ENCODE data around the gene CD28.
"Not testable (repeated sequence)": the region's sequence is repeated elsewhere in the genome, so short reads cannot be mapped to it uniquely, and the experiment has no call there.

CD28 gene

DNA sequence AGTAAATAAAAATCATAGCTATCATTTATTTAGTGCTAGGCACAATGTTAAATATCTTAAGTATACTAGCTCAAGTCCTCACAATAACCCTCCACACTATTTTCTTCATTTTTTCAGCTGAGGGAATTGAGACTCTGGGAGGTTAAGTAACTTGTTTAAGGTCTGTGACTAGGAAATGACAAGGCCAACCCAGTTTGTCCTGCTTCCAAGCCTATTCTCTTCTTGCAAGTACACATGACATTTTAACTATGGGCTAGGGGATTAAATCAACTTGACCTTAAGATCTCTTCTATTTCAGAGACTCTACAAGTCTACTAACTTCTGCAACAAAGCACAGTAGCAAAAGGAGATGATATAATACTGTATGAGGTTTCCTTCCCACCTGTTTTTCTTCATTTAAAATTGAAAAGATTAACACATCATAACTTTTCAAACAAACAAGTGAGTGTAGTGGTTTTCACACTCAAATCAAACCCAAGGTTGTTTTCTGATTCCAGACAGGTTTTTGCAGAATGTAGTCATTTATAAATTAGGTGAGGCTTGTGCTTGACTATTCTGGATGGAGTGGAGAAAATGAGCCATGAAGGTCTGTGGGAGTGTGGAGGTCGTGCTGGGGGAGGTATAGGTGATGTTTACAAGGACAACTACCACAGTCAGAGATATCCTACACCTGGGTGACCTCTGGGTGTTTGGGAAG, 57.0 kb downstream of the CD28 start:
- no peak for DNase-seq (ENCODE audit: low read depth)
- TF ChIP-seq, protein P1, sequence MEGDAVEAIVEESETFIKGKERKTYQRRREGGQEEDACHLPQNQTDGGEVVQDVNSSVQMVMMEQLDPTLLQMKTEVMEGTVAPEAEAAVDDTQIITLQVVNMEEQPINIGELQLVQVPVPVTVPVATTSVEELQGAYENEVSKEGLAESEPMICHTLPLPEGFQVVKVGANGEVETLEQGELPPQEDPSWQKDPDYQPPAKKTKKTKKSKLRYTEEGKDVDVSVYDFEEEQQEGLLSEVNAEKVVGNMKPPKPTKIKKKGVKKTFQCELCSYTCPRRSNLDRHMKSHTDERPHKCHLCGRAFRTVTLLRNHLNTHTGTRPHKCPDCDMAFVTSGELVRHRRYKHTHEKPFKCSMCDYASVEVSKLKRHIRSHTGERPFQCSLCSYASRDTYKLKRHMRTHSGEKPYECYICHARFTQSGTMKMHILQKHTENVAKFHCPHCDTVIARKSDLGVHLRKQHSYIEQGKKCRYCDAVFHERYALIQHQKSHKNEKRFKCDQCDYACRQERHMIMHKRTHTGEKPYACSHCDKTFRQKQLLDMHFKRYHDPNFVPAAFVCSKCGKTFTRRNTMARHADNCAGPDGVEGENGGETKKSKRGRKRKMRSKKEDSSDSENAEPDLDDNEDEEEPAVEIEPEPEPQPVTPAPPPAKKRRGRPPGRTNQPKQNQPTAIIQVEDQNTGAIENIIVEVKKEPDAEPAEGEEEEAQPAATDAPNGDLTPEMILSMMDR (conservative IDR thresholded peaks at IDR 0.05; ENCODE audit: low read depth, low read length): no peak
- H3K4me3 ChIP-seq (ENCODE audit: low read length): no peak overlapping the region

DNA sequence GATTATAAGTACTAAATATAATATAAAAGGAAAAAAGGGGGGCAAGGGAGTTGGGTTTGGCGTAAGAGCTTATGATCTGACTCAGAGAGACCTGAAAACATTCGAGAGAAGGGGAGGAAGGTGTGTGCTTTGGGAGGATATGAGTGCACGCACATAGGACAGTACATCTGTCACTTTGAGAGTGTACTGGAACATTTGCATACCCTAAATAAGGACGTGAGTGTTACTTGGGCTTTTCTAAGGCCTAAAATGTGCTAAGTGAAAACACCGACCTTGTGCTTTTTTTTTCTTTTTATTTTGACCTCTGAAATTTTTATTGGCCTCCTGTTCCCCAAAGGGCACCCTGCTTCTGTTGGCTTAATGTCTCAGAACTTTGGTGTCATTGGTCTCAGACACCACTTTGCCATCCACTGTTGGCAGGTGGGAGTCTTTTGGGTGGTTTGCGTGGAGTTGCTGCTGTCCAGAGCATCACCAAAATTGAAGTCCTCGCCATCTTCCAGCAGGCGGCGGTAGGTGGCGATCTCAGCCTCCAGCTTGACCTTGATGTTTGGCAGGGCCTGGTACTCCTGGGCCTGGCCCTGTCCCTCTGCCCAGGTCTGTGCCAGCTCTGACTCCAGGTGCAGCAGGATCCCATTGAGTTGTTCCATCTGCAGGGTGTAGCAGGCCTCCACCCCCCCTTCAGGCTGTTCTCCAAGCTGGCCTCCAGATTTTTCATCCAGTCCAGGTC, 57.7 kb downstream of the CD28 start:
- no peak for DNase-seq (ENCODE audit: low read depth)
- TF ChIP-seq, protein P1 (conservative IDR thresholded peaks at IDR 0.05; ENCODE audit: low read depth, low read length): no peak
- H3K4me3 ChIP-seq (ENCODE audit: low read length): no peak overlapping the region

DNA sequence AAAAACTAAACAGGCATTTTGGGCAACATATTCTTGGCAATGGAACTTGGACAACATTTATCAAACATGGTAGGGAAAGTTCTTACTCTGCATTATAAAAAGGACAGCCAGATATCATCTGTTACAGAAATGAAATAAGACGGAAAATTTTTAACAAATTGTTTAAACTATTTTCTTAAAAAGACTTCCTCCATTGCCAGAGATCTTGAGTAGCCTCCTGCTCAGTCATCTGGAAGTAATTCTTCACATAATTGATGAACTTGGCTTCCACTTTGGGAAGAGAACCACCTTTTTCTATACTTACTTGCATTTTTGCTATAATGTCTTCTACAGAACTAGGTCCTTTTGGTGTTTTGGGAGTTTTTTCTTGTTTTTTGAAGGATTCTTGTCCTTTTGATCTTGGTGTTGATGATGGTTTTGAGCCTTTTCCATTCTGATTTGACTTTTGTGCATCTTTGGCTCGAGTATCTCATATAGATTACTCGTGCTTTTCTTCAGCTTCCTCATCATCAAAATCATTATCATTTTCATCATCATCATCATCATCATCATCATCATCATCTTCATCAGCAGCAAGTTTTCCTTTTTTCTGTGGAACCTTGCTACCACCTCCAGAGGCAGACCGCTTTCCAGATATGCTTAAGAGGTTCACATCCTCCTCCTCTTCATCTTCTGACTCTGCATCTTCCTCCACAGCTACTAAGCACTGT, 66.2 kb downstream of the CD28 start:
- no peak for DNase-seq (ENCODE audit: low read depth)
- TF ChIP-seq, protein P1 (conservative IDR thresholded peaks at IDR 0.05; ENCODE audit: low read depth, low read length): no peak

DNA sequence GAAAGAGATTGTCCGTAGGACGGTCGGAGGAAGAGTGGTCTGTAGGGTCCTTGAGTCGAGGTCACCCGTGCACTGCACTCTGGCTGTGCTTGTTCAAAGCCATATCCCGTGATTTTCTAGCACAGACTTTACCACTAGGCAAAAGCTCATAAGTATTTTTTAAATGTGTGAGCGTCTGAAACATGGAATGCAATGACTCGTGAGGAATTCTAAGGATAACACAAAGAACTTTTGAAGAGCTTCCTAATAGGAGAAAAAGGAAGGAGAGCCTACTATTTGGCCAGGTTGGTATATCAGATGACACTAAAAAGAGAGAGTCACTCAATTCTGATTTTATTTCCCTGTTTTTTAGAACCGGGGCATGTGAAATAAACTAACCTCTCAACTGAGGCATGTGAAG, 68.3 kb downstream of the CD28 start:
- no peak for DNase-seq (ENCODE audit: low read depth)
- TF ChIP-seq, protein P1 (conservative IDR thresholded peaks at IDR 0.05; ENCODE audit: low read depth, low read length): no peak
- no peak overlapping the region for H3K4me3 ChIP-seq (ENCODE audit: low read length)

More for the DNA sequence above, 66.2 kb downstream of the CD28 start:
- H3K4me3 ChIP-seq (ENCODE audit: low read length): no peak overlapping the region

DNA sequence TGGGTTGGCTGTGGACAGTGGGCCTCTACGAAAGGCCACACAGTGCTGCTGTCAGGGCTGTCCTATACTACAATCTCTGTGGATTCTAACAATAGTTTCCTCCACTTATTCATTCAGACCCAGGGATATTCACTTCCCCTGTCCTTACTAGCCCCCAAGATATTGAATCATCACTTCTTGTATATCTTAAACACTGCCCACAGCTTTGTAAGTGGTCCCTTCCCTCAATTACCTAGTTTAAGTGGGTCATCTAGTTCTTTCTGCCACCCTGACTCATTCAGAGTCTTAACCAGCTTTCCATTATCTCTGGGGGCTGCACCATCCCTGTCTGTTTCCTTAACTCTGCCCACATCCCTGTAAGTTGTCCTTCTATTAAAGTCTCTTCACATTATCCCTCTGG, 69.2 kb downstream of the CD28 start:
- DNase-seq (ENCODE audit: low read depth): no peak
- TF ChIP-seq, protein P1 (conservative IDR thresholded peaks at IDR 0.05; ENCODE audit: low read depth, low read length): no peak
- H3K4me3 ChIP-seq (ENCODE audit: low read length): no peak overlapping the region

DNA sequence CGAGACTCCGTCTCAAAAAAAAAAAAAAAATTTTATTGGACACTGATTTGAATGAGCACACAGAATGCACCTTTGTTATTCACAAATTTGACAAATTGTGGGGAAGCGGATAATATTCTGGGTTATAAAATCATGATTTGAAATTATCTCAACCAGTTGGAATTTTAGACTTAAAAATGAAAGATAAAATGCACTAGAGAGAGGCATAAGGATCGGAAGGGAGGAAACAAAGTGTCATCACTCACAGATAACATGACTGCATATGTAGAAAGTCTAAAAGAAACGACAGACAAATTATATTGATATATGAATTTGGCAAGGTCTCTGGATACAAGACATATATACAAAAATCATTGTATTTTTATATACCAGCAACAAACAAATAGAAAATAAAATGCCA, 70.6 kb downstream of the CD28 start:
- DNase-seq (ENCODE audit: low read depth): no peak
- no peak overlapping the region for H3K4me3 ChIP-seq (ENCODE audit: low read length)
- TF ChIP-seq, protein P1 (conservative IDR thresholded peaks at IDR 0.05; ENCODE audit: low read depth, low read length): no peak

DNA sequence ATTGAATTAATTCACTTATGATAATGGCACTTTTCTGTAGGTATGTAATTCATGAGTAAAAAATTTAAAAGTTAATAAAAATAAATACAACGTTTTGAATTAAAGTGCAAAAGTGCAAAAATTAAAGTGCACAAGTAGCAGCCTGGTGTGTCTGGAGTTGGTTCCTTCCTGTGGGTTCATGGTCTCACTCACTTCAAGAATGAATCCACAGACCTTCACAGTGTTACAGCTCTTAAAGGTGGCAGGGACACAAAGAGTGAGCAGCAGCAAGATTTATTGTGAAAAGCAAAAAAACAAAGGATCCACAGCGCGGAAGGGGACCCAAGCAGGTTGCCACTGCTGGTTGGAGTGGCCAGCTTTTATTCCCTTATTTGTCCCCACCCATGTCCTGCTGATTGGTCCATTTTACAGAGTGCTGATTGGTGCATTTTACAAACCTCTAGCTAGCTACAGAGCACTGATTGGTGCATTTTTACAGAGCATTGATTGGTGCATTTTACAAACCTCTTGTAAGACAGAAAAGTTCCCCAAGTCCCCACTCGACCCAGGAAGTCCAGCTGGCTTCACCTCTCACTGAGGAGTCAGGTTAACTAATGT, 73.1 kb downstream of the CD28 start:
- not testable (repeated sequence) for DNase-seq (ENCODE audit: low read depth); H3K4me3 ChIP-seq (ENCODE audit: low read length)

Data from retinal pigment epithelial cell (primary cell).